Right atrium auricular region (tissue), 2 donors: ENCODE results near the gene SRPK2. TPM values are rescaled to one million over a fixed set of nuclear protein-coding genes. Genes with fewer than 3 reads are reported as not detected.

Experiments used
- DNase-seq: peaks from one replicate; pipeline ENCODE4 v3.0.0-alpha.2; 2019; ENCODE audit warnings: low spot score
- H3K27ac ChIP-seq, 2 donors: fragments of 200-600 bp; sonication (generic); 1 replicate in 1 of 2; 2 replicates in 1 of 2; pipeline ENCODE4 v1.5.1; 2016 to 2019
- H3K27me3 ChIP-seq, 2 donors: fragments of 200-600 bp; sonication (generic); one replicate each; pipeline versions ENCODE4 v1.5.1 to v1.6.0; 2017 to 2019
- H3K36me3 ChIP-seq: fragments of 200-600 bp; sonication (generic); one replicate; pipeline ENCODE4 v1.5.1; 2016
- H3K4me1 ChIP-seq, 2 donors: fragments of 200-600 bp; sonication (generic); one replicate each; pipeline versions ENCODE4 v1.5.1 to v1.6.0; 2017 to 2019
- H3K4me3 ChIP-seq, 2 donors: fragments of 200-600 bp; sonication (generic); 1 replicate in 1 of 2; 2 replicates in 1 of 2; pipeline ENCODE4 v1.5.1; 2017 to 2019; ENCODE audit warnings: mild to moderate bottlenecking in 1 of 2, moderate library complexity in 1 of 2
- H3K9me3 ChIP-seq, 2 donors: fragments of 200-600 bp; sonication (generic); one replicate each; pipeline ENCODE4 v1.5.1; 2019
- total RNA-seq, 2 donors: library from RNA; depleted of rRNA; stranded (reverse); fragments of >200 nt; gene quantifications; one replicate each; pipeline ENCODE4 v1.1.0, GENCODE V29; 2016
- TF ChIP-seq, protein P1 (sequence below), 2 donors: fragments of 200-600 bp; sonication (generic); IDR thresholded peaks; one replicate each; pipeline ENCODE4 v1.5.1; 2019; ENCODE audit warnings: antibody characterized with exemption in 2 of 2

The SRPK2 gene
- total RNA-seq, 2 donors from 2014 or later, result 19.8 to 20.9 TPM

DNA sequence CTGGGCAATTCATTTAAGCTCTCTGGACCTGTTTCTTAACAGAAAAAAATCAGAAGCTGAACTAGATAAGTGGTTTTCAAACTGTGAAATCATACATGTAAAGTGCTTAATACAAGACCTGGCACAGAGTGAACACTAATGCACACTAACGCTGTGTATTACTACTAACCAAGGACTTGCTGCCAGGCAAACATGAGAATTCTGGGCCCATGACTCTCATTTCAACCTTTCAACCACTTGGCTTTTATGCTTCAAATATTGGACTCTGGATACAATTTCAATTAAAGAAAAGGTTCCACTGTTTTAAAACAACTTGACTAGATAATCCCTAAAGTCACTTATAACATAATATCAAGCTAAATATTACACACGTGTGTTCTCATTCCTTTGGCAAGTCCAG lies 73.4 kb downstream of the SRPK2 start:
- Histone ChIP-seq H3K4me3 (no peak overlapping the region), H3K4me1 (no peaks in the 10 kb centered on the region), H3K36me3 (no peaks in the 10 kb centered on the region), H3K9me3 (no peaks in the 10 kb centered on the region), H3K27ac (no peak overlapping the region), H3K27me3 (no peaks in the 10 kb centered on the region)
- TF ChIP-seq, protein P1, sequence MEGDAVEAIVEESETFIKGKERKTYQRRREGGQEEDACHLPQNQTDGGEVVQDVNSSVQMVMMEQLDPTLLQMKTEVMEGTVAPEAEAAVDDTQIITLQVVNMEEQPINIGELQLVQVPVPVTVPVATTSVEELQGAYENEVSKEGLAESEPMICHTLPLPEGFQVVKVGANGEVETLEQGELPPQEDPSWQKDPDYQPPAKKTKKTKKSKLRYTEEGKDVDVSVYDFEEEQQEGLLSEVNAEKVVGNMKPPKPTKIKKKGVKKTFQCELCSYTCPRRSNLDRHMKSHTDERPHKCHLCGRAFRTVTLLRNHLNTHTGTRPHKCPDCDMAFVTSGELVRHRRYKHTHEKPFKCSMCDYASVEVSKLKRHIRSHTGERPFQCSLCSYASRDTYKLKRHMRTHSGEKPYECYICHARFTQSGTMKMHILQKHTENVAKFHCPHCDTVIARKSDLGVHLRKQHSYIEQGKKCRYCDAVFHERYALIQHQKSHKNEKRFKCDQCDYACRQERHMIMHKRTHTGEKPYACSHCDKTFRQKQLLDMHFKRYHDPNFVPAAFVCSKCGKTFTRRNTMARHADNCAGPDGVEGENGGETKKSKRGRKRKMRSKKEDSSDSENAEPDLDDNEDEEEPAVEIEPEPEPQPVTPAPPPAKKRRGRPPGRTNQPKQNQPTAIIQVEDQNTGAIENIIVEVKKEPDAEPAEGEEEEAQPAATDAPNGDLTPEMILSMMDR (IDR thresholded peaks at IDR 0.05), result no peak
- no peak for DNase-seq

DNA sequence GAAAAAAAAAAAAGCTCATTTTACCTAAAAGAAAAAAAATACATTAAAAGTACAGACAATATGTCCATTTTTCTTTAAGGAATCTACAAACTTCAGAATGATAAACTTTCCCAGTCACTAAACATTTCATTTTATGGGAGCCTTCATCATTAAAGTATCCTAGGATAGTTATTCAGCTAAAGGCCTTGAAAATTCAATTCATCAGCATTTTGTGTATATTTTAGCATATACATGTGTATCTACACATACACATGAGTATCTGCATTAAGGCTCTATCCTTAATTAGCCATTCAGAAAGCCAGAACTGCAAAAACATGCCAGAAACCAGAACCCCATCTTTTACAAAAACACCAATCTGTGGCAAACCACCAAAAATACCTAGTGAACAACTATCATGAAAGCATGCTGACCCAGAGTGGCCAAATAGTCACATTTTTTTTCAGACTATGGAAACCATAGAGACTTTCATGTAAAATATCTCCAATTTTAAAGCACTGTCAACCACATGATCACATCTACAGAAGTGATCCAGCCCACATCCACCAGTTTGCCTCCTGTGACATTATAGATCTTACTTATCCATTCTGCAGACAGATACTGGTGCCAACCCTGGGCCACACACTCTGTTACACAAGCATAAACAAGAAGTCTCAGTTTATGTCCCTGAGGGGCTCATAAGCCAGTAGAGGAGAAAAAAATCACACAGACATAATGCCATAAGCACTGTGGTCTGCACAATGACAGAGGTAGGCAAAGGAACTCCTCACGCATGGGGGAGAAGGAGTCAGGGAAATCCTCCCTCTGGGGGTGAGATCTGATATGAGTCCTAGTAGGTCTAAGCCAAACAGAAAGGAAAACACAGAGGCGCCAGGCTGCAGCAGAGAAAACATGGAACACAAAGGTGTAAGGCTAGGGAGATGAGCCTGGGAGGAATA lies 79.2 kb downstream of the SRPK2 start:
- no peak for DNase-seq
- Histone ChIP-seq H3K4me3 (no peak overlapping the region), H3K9me3 (no peaks in the 10 kb centered on the region), H3K36me3 (no peaks in the 10 kb centered on the region), H3K27ac (no peak overlapping the region), H3K27me3 (no peaks in the 10 kb centered on the region), H3K4me1 (peaks cover 0 to 12% of the 10 kb centered on the region in 2 donors)
- TF ChIP-seq, protein P1 (IDR thresholded peaks at IDR 0.05), result no peak

- Histone ChIP-seq H3K4me1 (peaks cover 0 to 12% of the 10 kb centered on the region in 2 donors), H3K36me3 (no peaks in the 10 kb centered on the region), H3K27ac (no peak overlapping the region), H3K9me3 (no peaks in the 10 kb centered on the region), H3K27me3 (no peaks in the 10 kb centered on the region), H3K4me3 (no peak overlapping the region)
- TF ChIP-seq, protein P1 (IDR thresholded peaks at IDR 0.05), result no peak
- DNase-seq, result no peak
Measured at GRCh38 chr7:105307163-105307672, 81.5 kb downstream of the SRPK2 start.

- Histone ChIP-seq H3K27me3 (no peaks in the 10 kb centered on the region), H3K4me1 (peaks cover 0 to 12% of the 10 kb centered on the region in 2 donors)
- TF ChIP-seq, protein P1 (IDR thresholded peaks at IDR 0.05), result no peak
Measured at GRCh38 chr7:105306298-105306748, 82.4 kb downstream of the SRPK2 start.

GRCh38 chr7:105305633-105306032 lies 83.1 kb downstream of the SRPK2 start:
- Histone ChIP-seq H3K36me3 (no peaks in the 10 kb centered on the region), H3K4me3 (no peak overlapping the region), H3K27me3 (no peaks in the 10 kb centered on the region), H3K9me3 (no peaks in the 10 kb centered on the region), H3K4me1 (peaks cover 0 to 12% of the 10 kb centered on the region in 2 donors), H3K27ac (no peak overlapping the region)
- TF ChIP-seq, protein P1 (IDR thresholded peaks at IDR 0.05), result no peak
- no peak for DNase-seq

More at GRCh38 chr7:105306298-105306748, 82.4 kb downstream of the SRPK2 start:
- H3K9me3 ChIP-seq, result no peaks in the 10 kb centered on the region
- H3K27ac ChIP-seq, result no peak overlapping the region
- no peaks in the 10 kb centered on the region for H3K36me3 ChIP-seq
- H3K4me3 ChIP-seq, result no peak overlapping the region
- no peak for DNase-seq
